PC-3 (cell line): ENCODE results near the gene DEPDC1. TPM values are rescaled to one million over a fixed set of nuclear protein-coding genes. Genes with fewer than 3 reads are reported as not detected.

Experiments used
- ATAC-seq: fragments of 200-7000 bp; cut with Tn5 transposase; 2 replicates; pipeline ENCODE4 v1.9.1; 2020; ENCODE audit warnings: mild to moderate bottlenecking, moderate library complexity
- BruUV-seq: library from RNA; stranded (reverse); fragments of 400-500 nt; replicated peaks from 2 replicates; lab custom pipeline; 2021; lab: Mats Ljungman, UMichigan
- CTCF ChIA-PET: fragments of 300-600 bp; sonication (Branson Sonifier 250); formaldehyde crosslinking; loops from one replicate; lab custom pipeline; 2022; ENCODE audit warnings: antibody characterized with exemption; lab: Charles Lee
- POLR2A ChIA-PET: fragments of 300-600 bp; sonication (Branson Sonifier 250); formaldehyde crosslinking; loops from one replicate; lab custom pipeline; 2022; ENCODE audit warnings: antibody characterized with exemption; ENCODE audit not compliant: unreplicated experiment; lab: Charles Lee
- DNase-seq: peaks from one replicate; pipeline ENCODE4 v3.0.0-alpha.2; 2015
- H2AFZ ChIP-seq: fragments of 300-600 bp; sonication (generic); 2 replicates; pipeline ENCODE4 v1.6.0; 2016; ENCODE audit warnings: antibody characterized with exemption, low read length
- H3F3A ChIP-seq: fragments of 300-600 bp; sonication (generic); one replicate; pipeline ENCODE4 v1.6.0; 2017; ENCODE audit warnings: antibody characterized with exemption, low read length, control low read depth, mild to moderate bottlenecking; ENCODE audit not compliant: unreplicated experiment
- H3K27ac ChIP-seq: fragments of 300-600 bp; sonication (generic); 2 replicates; pipeline ENCODE4 v1.5.1; 2016; ENCODE audit warnings: mild to moderate bottlenecking, low read length
- H3K27me3 ChIP-seq: fragments of 300-600 bp; sonication (generic); 2 replicates; pipeline ENCODE4 v1.6.1; 2016; ENCODE audit warnings: low read length, mixed read lengths
- H3K36me3 ChIP-seq: fragments of 300-600 bp; sonication (generic); 2 replicates; pipeline ENCODE4 v1.6.1; 2016; ENCODE audit warnings: low read depth, mixed run types, low read length, mixed read lengths
- H3K4me1 ChIP-seq: fragments of 300-600 bp; sonication (generic); 2 replicates; pipeline ENCODE4 v1.5.1; 2016; ENCODE audit warnings: low read length; ENCODE audit not compliant: insufficient read depth
- H3K4me2 ChIP-seq: fragments of 300-600 bp; sonication (generic); 2 replicates; pipeline ENCODE4 v1.6.0; 2016; ENCODE audit warnings: low read length
- H3K4me3 ChIP-seq: fragments of 300-600 bp; sonication (generic); 2 replicates; pipeline ENCODE4 v1.5.1; 2016; ENCODE audit warnings: mild to moderate bottlenecking, low read length, mixed read lengths
- H3K79me2 ChIP-seq: fragments of 300-600 bp; sonication (generic); 2 replicates; pipeline ENCODE4 v1.6.1; 2017; ENCODE audit warnings: low read length, mixed read lengths
- H3K9ac ChIP-seq: fragments of 300-600 bp; sonication (generic); 2 replicates; pipeline ENCODE4 v1.6.0; 2016; ENCODE audit warnings: mild to moderate bottlenecking, low read length
- H3K9me2 ChIP-seq: fragments of 300-600 bp; sonication (generic); replicated peaks from 2 replicates; pipeline ENCODE4 v1.6.1; 2016; ENCODE audit warnings: mixed run types, low read length, mixed read lengths
- H3K9me3 ChIP-seq: fragments of 300-600 bp; sonication (generic); 2 replicates; pipeline ENCODE4 v1.6.1; 2016; ENCODE audit warnings: low read length, mixed read lengths
- H4K20me1 ChIP-seq: fragments of 300-600 bp; sonication (generic); 2 replicates; pipeline ENCODE4 v1.6.1; 2016; ENCODE audit warnings: low read length, mixed read lengths
- EZH2 ChIP-seq: fragments of 300-600 bp; sonication (generic); IDR thresholded peaks from one replicate; pipeline ENCODE4 v1.6.1; 2017; ENCODE audit warnings: antibody characterized with exemption, mild to moderate bottlenecking, low read length; ENCODE audit not compliant: unreplicated experiment
- EZH2phosphoT487 ChIP-seq: fragments of 300-600 bp; sonication (generic); IDR thresholded peaks from 2 replicates; pipeline ENCODE4 v1.6.1; 2018; ENCODE audit warnings: mild to moderate bottlenecking, antibody characterized with exemption, low read length, borderline replicate concordance
- intact Hi-C: fragments of 100-400 bp; cut with micrococcal nuclease; formaldehyde crosslinking; loops from 2 replicates; pipeline ENCODE4 v1.9.0; 2023
- total RNA-seq: library from RNA; depleted of rRNA; stranded (reverse); fragments of >200 nt; gene quantifications from 2 replicates; pipeline ENCODE4 v1.2.3, GENCODE V29; 2014
- TF ChIP-seq, protein P1 (sequence below): fragments of 300-600 bp; sonication (generic); conservative IDR thresholded peaks from 2 replicates; pipeline ENCODE4 v1.5.1; 2017; ENCODE audit warnings: antibody characterized with exemption, low read depth, mild to moderate bottlenecking, low read length

DEPDC1 gene
- total RNA-seq, 1 experiment from 2014 or later: 21.6 TPM

DNA sequence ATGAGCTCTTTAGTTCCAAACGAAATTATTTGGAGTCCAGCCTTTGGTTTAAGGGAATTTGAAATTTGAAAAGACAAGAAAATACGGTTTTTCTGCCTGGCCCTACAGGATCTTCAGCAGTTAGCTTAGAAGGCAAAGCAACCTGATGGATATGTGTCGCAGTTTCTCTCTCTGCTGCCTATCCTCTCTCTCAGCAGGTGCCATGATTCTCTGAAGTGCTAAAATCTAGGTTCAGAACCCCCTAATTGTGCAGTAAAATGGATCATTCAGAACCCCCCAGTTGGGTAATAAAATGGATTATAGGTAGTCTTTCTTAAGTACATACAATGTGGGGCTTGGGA lies 446 bp upstream of the DEPDC1 start:
- BruUV-seq: no TSS peak
- Histone ChIP-seq H3K4me3 (peak overlapping the region; percentile 82), H3K4me2 (peak overlapping the region; percentile 99), H3K79me2 (peaks cover 45% of the 10 kb centered on the region), H3K4me1 (peaks cover 33% of the 10 kb centered on the region), H3K9ac (no peak overlapping the region; the same call in 1 of the 2 replicates), H3K27me3 (no peaks in the 10 kb centered on the region), H4K20me1 (no peaks in the 10 kb centered on the region), H2AFZ (peak overlapping the region; percentile 92), H3K9me3 (no peaks in the 10 kb centered on the region), H3K9me2 (no peaks in the 10 kb centered on the region), H3K36me3 (peaks cover 15% of the 10 kb centered on the region; the same call in 1 of the 2 replicates), H3K27ac (no peak overlapping the region), H3F3A (no peaks in the 10 kb centered on the region)
- DNase-seq (no peak), ATAC-seq (peak; percentile 2; the same call in 1 of the 2 replicates)
- ChIA-PET CTCF (interaction anchor here (0.5 kb wide), 1 partner anchor 8 kb away, joined by 4 read pairs; no protein-coding TSS in a partner anchor), POLR2A (interaction anchor here (0.6 kb wide), 2 partner anchors 31 to 94 kb away, joined by 3 to 4 read pairs; no protein-coding TSS in a partner anchor)
- intact Hi-C loops: loop anchor here (2.0 kb wide), 1 partner anchor 53 kb away; no protein-coding TSS in a partner anchor
- TF ChIP-seq EZH2phosphoT487: no peak
- TF ChIP-seq, protein P1, sequence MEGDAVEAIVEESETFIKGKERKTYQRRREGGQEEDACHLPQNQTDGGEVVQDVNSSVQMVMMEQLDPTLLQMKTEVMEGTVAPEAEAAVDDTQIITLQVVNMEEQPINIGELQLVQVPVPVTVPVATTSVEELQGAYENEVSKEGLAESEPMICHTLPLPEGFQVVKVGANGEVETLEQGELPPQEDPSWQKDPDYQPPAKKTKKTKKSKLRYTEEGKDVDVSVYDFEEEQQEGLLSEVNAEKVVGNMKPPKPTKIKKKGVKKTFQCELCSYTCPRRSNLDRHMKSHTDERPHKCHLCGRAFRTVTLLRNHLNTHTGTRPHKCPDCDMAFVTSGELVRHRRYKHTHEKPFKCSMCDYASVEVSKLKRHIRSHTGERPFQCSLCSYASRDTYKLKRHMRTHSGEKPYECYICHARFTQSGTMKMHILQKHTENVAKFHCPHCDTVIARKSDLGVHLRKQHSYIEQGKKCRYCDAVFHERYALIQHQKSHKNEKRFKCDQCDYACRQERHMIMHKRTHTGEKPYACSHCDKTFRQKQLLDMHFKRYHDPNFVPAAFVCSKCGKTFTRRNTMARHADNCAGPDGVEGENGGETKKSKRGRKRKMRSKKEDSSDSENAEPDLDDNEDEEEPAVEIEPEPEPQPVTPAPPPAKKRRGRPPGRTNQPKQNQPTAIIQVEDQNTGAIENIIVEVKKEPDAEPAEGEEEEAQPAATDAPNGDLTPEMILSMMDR: no peak
- TF ChIP-seq EZH2: no peak

DNA sequence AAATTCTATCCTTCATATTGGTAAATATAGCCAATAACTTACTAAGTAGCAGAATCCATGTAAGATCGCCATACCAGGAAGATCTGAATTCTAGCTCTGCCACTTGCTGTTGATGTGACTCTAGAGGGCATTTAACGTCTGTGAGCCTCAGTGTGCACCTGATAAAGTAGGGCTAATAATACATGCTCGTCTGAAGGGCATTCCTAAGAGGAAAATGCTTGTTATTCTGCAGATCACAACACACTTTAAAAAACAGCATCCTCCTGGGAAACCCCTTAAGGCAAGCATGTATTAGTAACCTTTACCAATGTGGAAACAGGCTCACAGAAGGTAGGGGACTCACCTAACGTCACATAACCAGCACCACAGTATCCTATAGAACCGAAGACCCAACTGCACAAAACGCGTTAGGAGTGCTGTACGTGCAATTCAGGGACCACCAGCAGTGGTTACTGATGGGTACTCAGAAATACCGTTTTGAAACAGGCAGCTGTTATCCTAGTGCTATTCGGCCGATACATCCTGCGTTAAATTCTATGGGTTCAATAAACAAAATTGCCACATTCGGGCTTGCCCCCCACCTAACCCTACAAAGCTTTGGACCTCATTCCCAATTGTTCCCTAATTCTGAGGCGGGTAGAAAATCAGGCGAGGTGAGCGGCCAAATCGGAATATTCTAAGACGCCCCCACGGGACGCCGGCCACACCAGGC lies 758 bp downstream of the DEPDC1 start:
- no peaks in the 10 kb centered on the region for H3F3A ChIP-seq
- no peaks in the 10 kb centered on the region for H3K9me3 ChIP-seq
- TF ChIP-seq EZH2phosphoT487 (no peak), EZH2 (no peak)
- TF ChIP-seq, protein P1: 0 out of 2 replicates have a peak, but pooled peaks have one; percentile 19
- H3K9ac ChIP-seq: peak overlapping the region; percentile 98
- H4K20me1 ChIP-seq: no peaks in the 10 kb centered on the region
- BruUV-seq: TSS peak; percentile 18
- peak overlapping the region; percentile 99 for H2AFZ ChIP-seq
- H3K9me2 ChIP-seq: no peaks in the 10 kb centered on the region
- H3K27me3 ChIP-seq: no peaks in the 10 kb centered on the region
- POLR2A ChIA-PET: interaction anchor here (0.5 kb wide), 1 partner anchor 18 kb away, joined by 3 read pairs; no protein-coding TSS in a partner anchor
- H3K4me3 ChIP-seq: peak overlapping the region; percentile 82
- DNase-seq: peak; percentile 32
- intact Hi-C loops: loop anchor here (2.0 kb wide), 1 partner anchor 55 kb away; no protein-coding TSS in a partner anchor
- peaks cover 19% of the 10 kb centered on the region; the same call in 1 of the 2 replicates for H3K36me3 ChIP-seq
- peak overlapping the region; percentile 73 for H3K27ac ChIP-seq
- H3K4me2 ChIP-seq: peak overlapping the region; percentile 99
- CTCF ChIA-PET: no interaction called here
- peak; percentile 6; the same call in 1 of the 2 replicates for ATAC-seq
- H3K79me2 ChIP-seq: peaks cover 57% of the 10 kb centered on the region
- peaks cover 38% of the 10 kb centered on the region for H3K4me1 ChIP-seq
